Measurements from ENCODE around the gene CHRM4.

CHRM4 gene

DNA sequence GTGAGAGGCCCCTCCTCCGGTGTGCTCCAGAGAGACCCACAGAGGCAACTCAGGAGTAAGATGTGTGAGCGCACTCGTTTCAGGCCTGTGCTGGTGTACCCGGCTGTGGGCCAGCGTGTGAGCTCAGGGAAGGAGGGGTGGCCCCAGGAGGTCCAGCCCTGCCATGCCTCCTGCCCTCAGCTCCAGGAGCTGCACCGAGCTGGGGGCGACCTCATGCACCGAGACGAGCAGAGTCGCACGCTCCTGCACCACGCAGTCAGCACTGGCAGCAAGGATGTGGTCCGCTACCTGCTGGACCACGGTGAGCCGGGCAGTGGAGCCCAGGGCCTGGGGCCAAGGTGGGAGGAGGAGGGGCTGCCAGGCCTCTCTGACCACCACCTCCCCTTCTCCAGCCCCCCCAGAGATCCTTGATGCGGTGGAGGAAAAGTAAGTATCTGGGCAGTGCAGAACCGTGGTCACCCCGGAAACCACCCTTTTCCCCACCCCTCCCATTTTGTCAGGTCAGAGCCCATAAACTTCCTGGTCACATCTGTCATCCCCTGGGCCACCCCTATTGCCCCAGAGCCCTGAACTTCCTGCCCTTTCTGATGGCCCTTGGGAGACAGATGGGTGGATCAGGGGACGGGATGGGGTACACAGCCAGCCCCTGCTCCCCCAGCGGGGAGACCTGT lies 12.6 kb downstream of the CHRM4 start:
- TF ChIP-seq, protein P1, sequence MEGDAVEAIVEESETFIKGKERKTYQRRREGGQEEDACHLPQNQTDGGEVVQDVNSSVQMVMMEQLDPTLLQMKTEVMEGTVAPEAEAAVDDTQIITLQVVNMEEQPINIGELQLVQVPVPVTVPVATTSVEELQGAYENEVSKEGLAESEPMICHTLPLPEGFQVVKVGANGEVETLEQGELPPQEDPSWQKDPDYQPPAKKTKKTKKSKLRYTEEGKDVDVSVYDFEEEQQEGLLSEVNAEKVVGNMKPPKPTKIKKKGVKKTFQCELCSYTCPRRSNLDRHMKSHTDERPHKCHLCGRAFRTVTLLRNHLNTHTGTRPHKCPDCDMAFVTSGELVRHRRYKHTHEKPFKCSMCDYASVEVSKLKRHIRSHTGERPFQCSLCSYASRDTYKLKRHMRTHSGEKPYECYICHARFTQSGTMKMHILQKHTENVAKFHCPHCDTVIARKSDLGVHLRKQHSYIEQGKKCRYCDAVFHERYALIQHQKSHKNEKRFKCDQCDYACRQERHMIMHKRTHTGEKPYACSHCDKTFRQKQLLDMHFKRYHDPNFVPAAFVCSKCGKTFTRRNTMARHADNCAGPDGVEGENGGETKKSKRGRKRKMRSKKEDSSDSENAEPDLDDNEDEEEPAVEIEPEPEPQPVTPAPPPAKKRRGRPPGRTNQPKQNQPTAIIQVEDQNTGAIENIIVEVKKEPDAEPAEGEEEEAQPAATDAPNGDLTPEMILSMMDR (IDR thresholded peaks at IDR 0.05; ENCODE audit: control insufficient read depth, extremely low read depth, insufficient read depth) = no peak
- no peak overlapping the region for H3K4me3 ChIP-seq (ENCODE audit: low read depth, low read length)
- no peak for DNase-seq (ENCODE audit: low read depth)

DNA sequence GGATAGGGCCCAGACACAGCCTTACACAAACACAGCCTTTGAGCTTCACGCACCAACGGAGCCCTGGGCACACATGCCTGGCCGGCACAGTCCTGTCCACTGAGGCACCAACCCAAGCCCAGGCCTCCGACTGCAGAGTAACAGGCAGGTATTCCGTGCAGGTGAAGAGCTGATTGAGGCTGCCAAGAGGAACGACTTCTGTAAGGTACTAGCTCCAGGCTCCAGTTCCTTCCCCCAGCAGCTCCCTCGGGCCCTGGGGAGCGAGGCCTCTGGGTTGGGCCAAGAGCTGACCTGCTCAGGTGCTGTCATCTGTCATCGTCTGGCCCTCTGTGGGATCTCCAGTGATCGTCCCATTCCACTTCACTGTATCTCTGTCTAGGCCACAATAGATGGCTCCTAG lies 13.3 kb downstream of the CHRM4 start:
- no peak for DNase-seq (ENCODE audit: low read depth)
- H3K4me3 ChIP-seq (ENCODE audit: low read depth, low read length) = no peak overlapping the region
- TF ChIP-seq, protein P1 (IDR thresholded peaks at IDR 0.05; ENCODE audit: control insufficient read depth, extremely low read depth, insufficient read depth) = no peak

DNA sequence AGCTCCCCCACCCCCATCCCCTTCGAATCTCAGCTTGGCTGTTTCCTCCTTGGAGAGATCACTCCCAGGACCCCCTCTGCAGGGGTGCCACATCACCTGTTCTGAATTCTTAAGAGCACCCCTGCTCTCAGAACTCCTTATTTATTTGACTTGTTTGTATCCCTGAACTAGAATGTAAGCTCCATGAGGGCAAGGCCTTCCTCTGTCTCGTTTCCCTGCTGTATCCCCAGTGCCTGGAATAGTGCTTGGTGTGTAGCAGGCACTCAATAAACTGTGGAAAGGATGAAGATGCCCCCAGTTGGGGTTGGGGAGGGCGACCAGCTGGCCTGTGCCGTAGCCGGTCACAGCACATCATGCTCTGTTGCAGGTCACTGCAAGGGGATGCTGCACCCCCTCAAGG lies 13.7 kb downstream of the CHRM4 start:
- TF ChIP-seq, protein P1 (IDR thresholded peaks at IDR 0.05; ENCODE audit: control insufficient read depth, extremely low read depth, insufficient read depth) = no peak
- no peak for DNase-seq (ENCODE audit: low read depth)
- H3K4me3 ChIP-seq (ENCODE audit: low read depth, low read length) = no peak overlapping the region

DNA sequence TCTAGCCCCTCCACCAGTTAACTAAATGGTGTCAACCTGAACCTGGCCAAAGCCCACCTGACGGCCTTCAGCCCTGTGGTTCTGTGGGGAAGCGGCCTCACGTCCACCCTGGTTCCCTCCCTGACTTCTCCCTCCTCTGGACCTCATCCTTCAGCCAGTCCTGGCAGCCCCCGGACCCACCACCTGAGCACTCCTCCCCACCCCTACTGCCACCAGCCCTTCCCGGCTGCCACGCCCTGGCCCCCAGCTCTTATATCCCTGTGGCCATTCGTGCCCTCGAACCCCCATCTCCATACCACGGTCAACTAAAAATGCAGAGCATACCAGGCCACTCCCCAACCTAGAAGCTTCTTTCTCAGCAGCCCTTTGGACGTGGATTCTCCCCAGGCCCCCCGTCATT lies 14.3 kb downstream of the CHRM4 start:
- no peak overlapping the region for H3K4me3 ChIP-seq (ENCODE audit: low read depth, low read length)
- DNase-seq (ENCODE audit: low read depth) = no peak
- TF ChIP-seq, protein P1 (IDR thresholded peaks at IDR 0.05; ENCODE audit: control insufficient read depth, extremely low read depth, insufficient read depth) = no peak

DNA sequence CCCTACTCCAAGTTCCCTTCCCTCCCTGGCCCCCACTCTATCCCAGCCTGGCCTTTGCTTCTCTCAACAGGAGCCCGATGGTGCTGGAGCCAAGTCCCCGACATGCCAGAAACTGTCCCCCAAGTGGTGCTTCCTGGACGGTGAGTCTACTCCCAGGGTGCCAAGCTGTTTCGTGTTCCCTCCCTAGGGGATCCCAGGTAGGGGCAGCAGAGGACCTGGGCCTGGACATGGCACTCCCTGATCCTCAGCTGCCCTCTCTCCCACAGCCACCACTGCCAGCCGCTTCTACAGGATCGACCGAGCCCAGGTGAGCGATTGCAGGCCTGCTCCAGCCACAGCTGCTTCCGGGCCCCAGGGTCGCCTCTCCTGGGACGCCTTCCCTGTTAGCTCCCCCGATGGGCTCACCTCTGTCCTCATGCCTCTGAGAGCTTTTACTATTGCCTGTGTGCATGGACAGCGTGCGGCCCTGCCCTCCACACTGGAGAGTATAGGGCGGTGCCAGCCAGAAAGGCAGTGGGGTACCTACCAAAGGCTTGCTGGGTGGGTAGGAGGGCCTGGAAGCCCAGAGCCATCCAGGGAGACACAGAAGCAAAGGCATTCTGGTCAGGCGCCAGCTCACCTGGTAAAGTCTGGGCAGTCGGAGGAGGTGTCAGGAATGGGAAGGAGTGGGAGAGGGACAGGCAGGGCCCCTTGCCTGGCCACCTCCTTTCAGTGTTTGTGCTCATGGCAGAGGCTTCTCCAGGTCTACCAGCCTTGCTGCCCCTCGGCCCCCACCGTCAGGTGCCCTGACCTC lies 15.1 kb downstream of the CHRM4 start:
- no peak for DNase-seq (ENCODE audit: low read depth)
- TF ChIP-seq, protein P1 (IDR thresholded peaks at IDR 0.05; ENCODE audit: control insufficient read depth, extremely low read depth, insufficient read depth) = no peak
- no peak overlapping the region for H3K4me3 ChIP-seq (ENCODE audit: low read depth, low read length)

DNA sequence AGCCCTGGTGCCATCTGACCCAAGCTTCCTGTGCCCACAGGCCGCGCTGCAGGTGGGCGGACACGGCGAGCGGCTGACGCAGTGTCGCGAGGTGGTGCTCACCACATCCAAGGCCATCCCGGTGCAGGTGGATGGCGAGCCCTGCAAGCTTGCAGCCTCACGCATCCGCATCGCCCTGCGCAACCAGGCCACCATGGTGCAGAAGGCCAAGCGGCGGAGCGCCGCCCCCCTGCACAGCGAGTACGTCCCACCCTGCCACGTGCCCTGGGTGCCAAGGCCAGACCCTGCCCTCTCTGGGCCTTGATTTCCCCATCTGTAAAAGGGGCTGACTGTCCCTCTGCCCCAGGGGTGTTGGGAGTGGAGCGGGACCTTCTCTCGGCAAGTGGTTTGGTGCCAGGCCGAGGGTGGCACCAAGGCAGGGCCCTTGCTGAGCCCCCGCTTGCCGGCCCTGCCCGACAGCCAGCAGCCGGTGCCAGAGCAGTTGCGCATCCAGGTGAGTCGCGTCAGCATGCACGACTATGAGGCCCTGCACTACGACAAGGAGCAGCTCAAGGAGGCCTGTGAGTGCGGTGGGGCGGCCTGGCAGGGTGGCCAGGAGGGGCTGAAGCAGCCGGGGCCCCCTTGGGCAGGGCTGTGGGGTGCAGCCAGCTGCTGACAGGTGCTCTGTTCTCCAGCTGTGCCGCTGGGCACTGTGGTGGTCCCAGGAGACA lies 16.0 kb downstream of the CHRM4 start:
- TF ChIP-seq, protein P1 (IDR thresholded peaks at IDR 0.05; ENCODE audit: control insufficient read depth, extremely low read depth, insufficient read depth) = no peak
- no peak for DNase-seq (ENCODE audit: low read depth)
- H3K4me3 ChIP-seq (ENCODE audit: low read depth, low read length) = no peak overlapping the region
